ENCODE results near the gene CENPB. TPM values are rescaled to one million over a fixed set of nuclear protein-coding genes. Genes with fewer than 3 reads are reported as not detected.
A peak's percentile ranks its signal among the peaks of the same experiment; 100 is the strongest.

Gene CENPB
- total RNA-seq, 1 donor from 2014 or later, result 87.4 TPM

GRCh38 chr20:3767427-3768341, 18.9 kb downstream of the CENPB start, which contains the start of gene ADISSP:
Gene ADISSP (minus strand): TSS chr20:3767753. CDS start chr20:3760100, 7,653 bp downstream.
- FAIRE-seq, result no peak
- Histone ChIP-seq H3K4me3 (ENCODE audit: low read depth, low read length) (peak within 1 kb of the TSS; percentile 84), H3K27me3 (ENCODE audit: control insufficient read depth, insufficient read depth, low read length) (no peaks in the 10 kb centered on the region), H3K36me3 (ENCODE audit: control insufficient read depth, insufficient read depth, low read length) (no peaks in the 10 kb centered on the region)
- TF ChIP-seq CTCF (IDR thresholded peaks at IDR 0.05; ENCODE audit: insufficient read depth, low read length, severe bottlenecking), result no peak
- peak; percentile 90 for DNase-seq (ENCODE audit: low read depth)

GRCh38 chr20:3767110-3767426, 19.5 kb downstream of the CENPB start:
- no peak for FAIRE-seq
- no peak for DNase-seq (ENCODE audit: low read depth)
- no peaks in the 10 kb centered on the region for H3K27me3 ChIP-seq (ENCODE audit: control insufficient read depth, insufficient read depth, low read length)
- peak overlapping the region; percentile 84 for H3K4me3 ChIP-seq (ENCODE audit: low read depth, low read length)
- no peaks in the 10 kb centered on the region for H3K36me3 ChIP-seq (ENCODE audit: control insufficient read depth, insufficient read depth, low read length)
- TF ChIP-seq CTCF (IDR thresholded peaks at IDR 0.05; ENCODE audit: insufficient read depth, low read length, severe bottlenecking), result no peak

- H3K36me3 ChIP-seq (ENCODE audit: control insufficient read depth, insufficient read depth, low read length), result no peaks in the 10 kb centered on the region
- no peak for TF ChIP-seq CTCF (IDR thresholded peaks at IDR 0.05; ENCODE audit: insufficient read depth, low read length, severe bottlenecking)
- FAIRE-seq (no peak), DNase-seq (ENCODE audit: low read depth) (no peak)
- H3K27me3 ChIP-seq (ENCODE audit: control insufficient read depth, insufficient read depth, low read length), result no peaks in the 10 kb centered on the region
- peak overlapping the region; percentile 84 for H3K4me3 ChIP-seq (ENCODE audit: low read depth, low read length)
Observed at GRCh38 chr20:3766422-3767109, 20.0 kb downstream of the CENPB start.

GRCh38 chr20:3765171-3765882, 21.2 kb downstream of the CENPB start:
- no peaks in the 10 kb centered on the region for H3K36me3 ChIP-seq (ENCODE audit: control insufficient read depth, insufficient read depth, low read length)
- no peak for TF ChIP-seq CTCF (IDR thresholded peaks at IDR 0.05; ENCODE audit: insufficient read depth, low read length, severe bottlenecking)
- H3K27me3 ChIP-seq (ENCODE audit: control insufficient read depth, insufficient read depth, low read length), result no peaks in the 10 kb centered on the region
- FAIRE-seq, result no peak
- no peak overlapping the region for H3K4me3 ChIP-seq (ENCODE audit: low read depth, low read length)
- no peak for DNase-seq (ENCODE audit: low read depth)

- DNase-seq (ENCODE audit: low read depth) (no peak), FAIRE-seq (no peak)
Observed at GRCh38 chr20:3764659-3765058, 21.9 kb downstream of the CENPB start.

More at GRCh38 chr20:3764659-3765058, 21.9 kb downstream of the CENPB start:
- no peaks in the 10 kb centered on the region for H3K36me3 ChIP-seq (ENCODE audit: control insufficient read depth, insufficient read depth, low read length)
- no peak for TF ChIP-seq CTCF (IDR thresholded peaks at IDR 0.05; ENCODE audit: insufficient read depth, low read length, severe bottlenecking)
- no peaks in the 10 kb centered on the region for H3K27me3 ChIP-seq (ENCODE audit: control insufficient read depth, insufficient read depth, low read length)
- H3K4me3 ChIP-seq (ENCODE audit: low read depth, low read length), result no peak overlapping the region

Measured in bronchial epithelial cell (primary cell).